ENCODE measurements around the gene RAB30.

RAB30 gene

GRCh38 chr11:83054904-83055380 is 16.8 kb downstream of the RAB30 start:
- ChIA-PET POLR2A (no interaction called here), CTCF (no interaction called here)
- no peak overlapping the region for H3K4me3 ChIP-seq (ENCODE audit: low read depth, low read length)
- TF ChIP-seq ZNF658 (tag by site-specific recombination; IDR thresholded peaks at IDR 0.05) = no peak
- TF ChIP-seq ZBTB10 (tag by site-specific recombination; IDR thresholded peaks at IDR 0.05) = no peak
- TF ChIP-seq ZNF501 (tag by site-specific recombination; IDR thresholded peaks at IDR 0.05) = no peak
- TF ChIP-seq ZNF350 (tag by site-specific recombination; IDR thresholded peaks at IDR 0.05) = no peak
- TF ChIP-seq AEBP2 (tag by site-specific recombination; IDR thresholded peaks at IDR 0.05; ENCODE audit: borderline replicate concordance) = no peak
- TF ChIP-seq OVOL3 (tag by site-specific recombination; IDR thresholded peaks at IDR 0.05) = no peak
- TF ChIP-seq YY2 (tag by site-specific recombination; IDR thresholded peaks at IDR 0.05) = no peak
- H3K4me1 ChIP-seq (ENCODE audit: control insufficient read depth, insufficient read depth, low read length) = no peaks in the 10 kb centered on the region
- H3K27ac ChIP-seq (ENCODE audit: extremely low read depth, low read depth, low read length) = no peak overlapping the region
- no peaks in the 10 kb centered on the region for H3K9me3 ChIP-seq (ENCODE audit: control insufficient read depth, insufficient read depth, low read depth, low read length)
- H3K36me3 ChIP-seq (ENCODE audit: control insufficient read depth in 2 of 2, insufficient read depth in 1 of 2, low read length in 2 of 2) = no peaks in the 10 kb centered on the region

- Histone ChIP-seq H3K27ac (ENCODE audit: extremely low read depth, low read depth, low read length) (no peak overlapping the region), H3K4me3 (ENCODE audit: low read depth, low read length) (no peak overlapping the region), H3K36me3 (ENCODE audit: control insufficient read depth in 2 of 2, insufficient read depth in 1 of 2, low read length in 2 of 2) (no peaks in the 10 kb centered on the region), H3K4me1 (ENCODE audit: control insufficient read depth, insufficient read depth, low read length) (no peaks in the 10 kb centered on the region), H3K9me3 (ENCODE audit: control insufficient read depth, insufficient read depth, low read depth, low read length) (no peaks in the 10 kb centered on the region)
- CTCF ChIA-PET = interaction anchor here (1.3 kb wide), 1 partner anchor 8 kb away, joined by 3 read pairs; no protein-coding TSS in a partner anchor
- POLR2A ChIA-PET = no interaction called here
- TF ChIP-seq SALL2 (tag by site-specific recombination; IDR thresholded peaks at IDR 0.05; ENCODE audit: borderline replicate concordance) = no peak
- TF ChIP-seq ZNF121 (tag by site-specific recombination; IDR thresholded peaks at IDR 0.05) = no peak
- no peak for TF ChIP-seq KLF7 (tag by site-specific recombination; IDR thresholded peaks at IDR 0.05; ENCODE audit: borderline replicate concordance)
- TF ChIP-seq KLF10 (tag by site-specific recombination; IDR thresholded peaks at IDR 0.05) = no peak
- no peak for TF ChIP-seq MZF1 (tag by site-specific recombination; IDR thresholded peaks at IDR 0.05; ENCODE audit: borderline replicate concordance)
- TF ChIP-seq SCRT1 (tag by site-specific recombination; IDR thresholded peaks at IDR 0.05; ENCODE audit: borderline replicate concordance) = no peak
- TF ChIP-seq ZSCAN16 (tag by site-specific recombination; IDR thresholded peaks at IDR 0.05) = no peak
- no peak for TF ChIP-seq FEZF1 (tag by site-specific recombination; IDR thresholded peaks at IDR 0.05)
- no peak for TF ChIP-seq CTCF (tag by site-specific recombination; IDR thresholded peaks at IDR 0.05)
- TF ChIP-seq ZNF416 (tag by site-specific recombination; IDR thresholded peaks at IDR 0.05) = no peak
- no peak for TF ChIP-seq ZEB2 (tag by site-specific recombination; IDR thresholded peaks at IDR 0.05)
- TF ChIP-seq ZNF433 (tag by site-specific recombination; IDR thresholded peaks at IDR 0.05; ENCODE audit: low read depth) = no peak
- TF ChIP-seq ZSCAN4 (tag by site-specific recombination; IDR thresholded peaks at IDR 0.05) = no peak
- no peak for TF ChIP-seq RBAK (tag by site-specific recombination; IDR thresholded peaks at IDR 0.05)
- TF ChIP-seq ZNF518A (tag by site-specific recombination; conservative IDR thresholded peaks at IDR 0.05; ENCODE audit: low read depth) = no peak
Observed at GRCh38 chr11:83054001-83054400, 17.7 kb downstream of the RAB30 start.
